OCI-LY1 (cell line): ENCODE data around the gene PIAS1.

Experiments
- EZH2 ChIP-seq: fragments of 200-600 bp; sonication (generic), shearing (Covaris generic); IDR thresholded peaks from 2 replicates; pipeline ENCODE4 v1.8.0; 2017; ENCODE audit warnings: borderline replicate concordance, mixed run types, mild to moderate bottlenecking, antibody characterized with exemption, low read length, moderate library complexity, mixed read lengths
- TF ChIP-seq, protein P1 (sequence below): fragments of 200-600 bp; sonication (generic), shearing (Covaris generic); IDR thresholded peaks from 2 replicates; pipeline ENCODE4 v1.5.1; 2017; ENCODE audit warnings: mild to moderate bottlenecking, antibody characterized with exemption, low read length, moderate library complexity, mixed read lengths

DNA sequence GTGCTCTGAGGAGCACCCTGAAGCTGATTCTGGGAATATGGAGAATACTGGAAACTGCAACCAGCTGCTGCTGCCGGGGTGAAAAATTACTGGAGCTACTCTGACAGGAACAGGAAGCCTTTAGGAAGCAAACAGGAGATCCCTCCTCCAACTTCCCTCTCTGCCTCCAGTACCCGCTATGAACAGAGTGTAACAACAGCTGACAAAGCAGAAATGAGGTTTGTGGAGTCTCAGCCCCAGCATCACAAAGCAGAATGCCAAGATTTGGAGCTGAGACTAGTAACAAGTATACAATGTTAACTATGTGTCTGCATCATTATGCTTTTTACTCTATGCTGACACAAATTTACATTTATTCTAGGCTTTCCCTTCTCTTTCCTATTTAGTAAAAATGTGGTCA lies 22.7 kb upstream of the PIAS1 start:
- TF ChIP-seq, protein P1, sequence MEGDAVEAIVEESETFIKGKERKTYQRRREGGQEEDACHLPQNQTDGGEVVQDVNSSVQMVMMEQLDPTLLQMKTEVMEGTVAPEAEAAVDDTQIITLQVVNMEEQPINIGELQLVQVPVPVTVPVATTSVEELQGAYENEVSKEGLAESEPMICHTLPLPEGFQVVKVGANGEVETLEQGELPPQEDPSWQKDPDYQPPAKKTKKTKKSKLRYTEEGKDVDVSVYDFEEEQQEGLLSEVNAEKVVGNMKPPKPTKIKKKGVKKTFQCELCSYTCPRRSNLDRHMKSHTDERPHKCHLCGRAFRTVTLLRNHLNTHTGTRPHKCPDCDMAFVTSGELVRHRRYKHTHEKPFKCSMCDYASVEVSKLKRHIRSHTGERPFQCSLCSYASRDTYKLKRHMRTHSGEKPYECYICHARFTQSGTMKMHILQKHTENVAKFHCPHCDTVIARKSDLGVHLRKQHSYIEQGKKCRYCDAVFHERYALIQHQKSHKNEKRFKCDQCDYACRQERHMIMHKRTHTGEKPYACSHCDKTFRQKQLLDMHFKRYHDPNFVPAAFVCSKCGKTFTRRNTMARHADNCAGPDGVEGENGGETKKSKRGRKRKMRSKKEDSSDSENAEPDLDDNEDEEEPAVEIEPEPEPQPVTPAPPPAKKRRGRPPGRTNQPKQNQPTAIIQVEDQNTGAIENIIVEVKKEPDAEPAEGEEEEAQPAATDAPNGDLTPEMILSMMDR = no peak
- TF ChIP-seq EZH2 = no peak
